ENCODE data around the gene ATP8B1. TPM values are rescaled to one million over a fixed set of nuclear protein-coding genes. Genes with fewer than 3 reads are reported as not detected.
"Not testable (repeated sequence)": the region's sequence is repeated elsewhere in the genome, so short reads cannot be mapped to it uniquely, and the experiment has no call there.

Gene ATP8B1
- total RNA-seq, 1 experiment from 2014 or later: 15.9 TPM

DNA sequence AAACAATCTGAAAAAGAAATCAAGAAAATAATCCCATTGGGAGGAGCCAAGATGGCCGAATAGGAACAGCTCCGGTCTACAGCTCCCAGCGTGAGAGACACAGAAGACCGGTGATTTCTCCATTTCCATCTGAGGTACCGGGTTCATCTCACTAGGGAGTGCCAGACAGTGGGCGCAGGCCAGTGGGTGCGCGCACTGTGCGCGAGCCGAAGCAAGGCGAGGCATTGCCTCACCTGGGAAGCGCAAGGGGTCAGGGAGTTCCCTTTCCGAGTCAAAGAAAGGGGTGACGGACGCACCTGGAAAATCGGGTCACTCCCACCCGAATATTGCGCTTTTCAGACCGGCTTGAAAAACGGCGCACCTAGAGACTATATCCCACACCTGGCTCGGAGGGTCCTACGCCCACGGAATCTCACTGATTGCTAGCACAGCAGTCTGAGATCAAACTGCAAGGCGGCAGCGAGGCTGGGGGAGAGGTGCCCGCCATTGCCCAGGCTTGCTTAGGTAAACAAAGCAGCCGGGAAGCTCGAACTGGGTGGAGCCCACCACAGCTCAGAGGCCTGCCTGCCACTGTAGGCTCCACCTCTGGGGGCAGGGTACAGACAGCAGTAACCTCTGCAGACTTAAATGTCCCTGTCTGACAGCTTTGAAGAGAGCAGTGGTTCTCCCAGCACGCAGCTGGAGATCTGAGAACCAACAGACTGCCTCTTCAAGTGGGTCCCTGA is 83.7 kb downstream of the ATP8B1 start:
- H3K36me3 ChIP-seq (ENCODE audit: control insufficient read depth in 1 of 2, insufficient read depth in 2 of 2, low read length in 2 of 2); RAD21 ChIA-PET (ENCODE audit: low non-redundant PET in 1 of 2, low total read pairs in 2 of 2, uncharacterized antibody in 2 of 2, unreplicated experiment in 2 of 2); H3K9ac ChIP-seq (ENCODE audit: low read length); H3K4me3 ChIP-seq (replicated peaks in 1 of 2; ENCODE audit: low read depth in 1 of 2, low read length in 2 of 2); H3K9me3 ChIP-seq (ENCODE audit: control insufficient read depth in 1 of 2, insufficient read depth in 1 of 2, low read depth in 1 of 2, low read length in 2 of 2); CTCF ChIA-PET; H3K27me3 ChIP-seq (ENCODE audit: insufficient read depth, low read length); H3K4me2 ChIP-seq (ENCODE audit: low read length); H3K9me2 ChIP-seq (ENCODE audit: insufficient read depth); intact Hi-C loops (cut with micrococcal nuclease); DNase-seq (ENCODE audit: low read depth, low spot score); H3K27ac ChIP-seq (ENCODE audit: low read depth, low read length); POLR2A ChIA-PET; H4K20me1 ChIP-seq (ENCODE audit: insufficient read depth); H2AFZ ChIP-seq (ENCODE audit: low read depth, low read length, poor library complexity, severe bottlenecking); BruUV-seq (replicated peaks); H3K4me1 ChIP-seq (ENCODE audit: control insufficient read depth in 1 of 2, insufficient read depth in 2 of 2, low read length in 2 of 2); ATAC-seq; H3K79me2 ChIP-seq (ENCODE audit: insufficient read depth, low read length): not testable (repeated sequence)

DNA sequence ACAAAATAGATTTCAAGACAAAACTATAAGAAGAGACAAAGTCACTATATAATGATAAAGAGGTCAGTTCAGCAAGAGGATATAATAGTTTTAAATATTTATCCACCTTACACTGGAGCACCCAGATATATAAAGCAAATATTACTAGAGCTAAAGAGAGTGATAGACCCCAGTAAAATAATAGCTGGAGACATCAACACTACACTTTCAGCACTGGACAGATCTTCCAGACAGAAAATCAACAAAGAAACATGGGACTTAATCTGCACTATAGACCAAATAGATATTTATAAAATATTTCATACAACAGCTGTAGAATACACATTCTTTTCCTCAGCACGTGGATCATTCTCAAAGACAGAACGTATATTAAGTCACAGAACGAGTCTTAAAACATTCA is 86.6 kb downstream of the ATP8B1 start:
- intact Hi-C loops (cut with micrococcal nuclease): no loop called here
- TF ChIP-seq, protein P1, sequence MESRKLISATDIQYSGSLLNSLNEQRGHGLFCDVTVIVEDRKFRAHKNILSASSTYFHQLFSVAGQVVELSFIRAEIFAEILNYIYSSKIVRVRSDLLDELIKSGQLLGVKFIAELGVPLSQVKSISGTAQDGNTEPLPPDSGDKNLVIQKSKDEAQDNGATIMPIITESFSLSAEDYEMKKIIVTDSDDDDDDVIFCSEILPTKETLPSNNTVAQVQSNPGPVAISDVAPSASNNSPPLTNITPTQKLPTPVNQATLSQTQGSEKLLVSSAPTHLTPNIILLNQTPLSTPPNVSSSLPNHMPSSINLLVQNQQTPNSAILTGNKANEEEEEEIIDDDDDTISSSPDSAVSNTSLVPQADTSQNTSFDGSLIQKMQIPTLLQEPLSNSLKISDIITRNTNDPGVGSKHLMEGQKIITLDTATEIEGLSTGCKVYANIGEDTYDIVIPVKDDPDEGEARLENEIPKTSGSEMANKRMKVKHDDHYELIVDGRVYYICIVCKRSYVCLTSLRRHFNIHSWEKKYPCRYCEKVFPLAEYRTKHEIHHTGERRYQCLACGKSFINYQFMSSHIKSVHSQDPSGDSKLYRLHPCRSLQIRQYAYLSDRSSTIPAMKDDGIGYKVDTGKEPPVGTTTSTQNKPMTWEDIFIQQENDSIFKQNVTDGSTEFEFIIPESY (IDR thresholded peaks at IDR 0.05; ENCODE audit: extremely low read depth, insufficient replicate concordance, low read length): no peak
- TF ChIP-seq POLR2AphosphoS5 (IDR thresholded peaks at IDR 0.05; ENCODE audit: low read depth, low read length) (no peak), JUND (IDR thresholded peaks at IDR 0.05) (no peak), ZFX (IDR thresholded peaks at IDR 0.05) (no peak)
- TF ChIP-seq, protein P2, sequence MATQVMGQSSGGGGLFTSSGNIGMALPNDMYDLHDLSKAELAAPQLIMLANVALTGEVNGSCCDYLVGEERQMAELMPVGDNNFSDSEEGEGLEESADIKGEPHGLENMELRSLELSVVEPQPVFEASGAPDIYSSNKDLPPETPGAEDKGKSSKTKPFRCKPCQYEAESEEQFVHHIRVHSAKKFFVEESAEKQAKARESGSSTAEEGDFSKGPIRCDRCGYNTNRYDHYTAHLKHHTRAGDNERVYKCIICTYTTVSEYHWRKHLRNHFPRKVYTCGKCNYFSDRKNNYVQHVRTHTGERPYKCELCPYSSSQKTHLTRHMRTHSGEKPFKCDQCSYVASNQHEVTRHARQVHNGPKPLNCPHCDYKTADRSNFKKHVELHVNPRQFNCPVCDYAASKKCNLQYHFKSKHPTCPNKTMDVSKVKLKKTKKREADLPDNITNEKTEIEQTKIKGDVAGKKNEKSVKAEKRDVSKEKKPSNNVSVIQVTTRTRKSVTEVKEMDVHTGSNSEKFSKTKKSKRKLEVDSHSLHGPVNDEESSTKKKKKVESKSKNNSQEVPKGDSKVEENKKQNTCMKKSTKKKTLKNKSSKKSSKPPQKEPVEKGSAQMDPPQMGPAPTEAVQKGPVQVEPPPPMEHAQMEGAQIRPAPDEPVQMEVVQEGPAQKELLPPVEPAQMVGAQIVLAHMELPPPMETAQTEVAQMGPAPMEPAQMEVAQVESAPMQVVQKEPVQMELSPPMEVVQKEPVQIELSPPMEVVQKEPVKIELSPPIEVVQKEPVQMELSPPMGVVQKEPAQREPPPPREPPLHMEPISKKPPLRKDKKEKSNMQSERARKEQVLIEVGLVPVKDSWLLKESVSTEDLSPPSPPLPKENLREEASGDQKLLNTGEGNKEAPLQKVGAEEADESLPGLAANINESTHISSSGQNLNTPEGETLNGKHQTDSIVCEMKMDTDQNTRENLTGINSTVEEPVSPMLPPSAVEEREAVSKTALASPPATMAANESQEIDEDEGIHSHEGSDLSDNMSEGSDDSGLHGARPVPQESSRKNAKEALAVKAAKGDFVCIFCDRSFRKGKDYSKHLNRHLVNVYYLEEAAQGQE (IDR thresholded peaks at IDR 0.05; ENCODE audit: low read depth): peak; percentile 32; the same call in 1 of the 2 replicates
- no TSS peak for BruUV-seq (replicated peaks)
- no peak for DNase-seq (ENCODE audit: low read depth, low spot score)
- Histone ChIP-seq H3K36me3 (ENCODE audit: control insufficient read depth in 1 of 2, insufficient read depth in 2 of 2, low read length in 2 of 2) (no peaks in the 10 kb centered on the region), H3K27ac (ENCODE audit: low read depth, low read length) (no peak overlapping the region), H3K4me1 (ENCODE audit: control insufficient read depth in 1 of 2, insufficient read depth in 2 of 2, low read length in 2 of 2) (peaks cover 3 to 6% of the 10 kb centered on the region in 2 experiments; a peak in 1 of 4 replicates), H3K9me2 (ENCODE audit: insufficient read depth) (no peaks in the 10 kb centered on the region), H2AFZ (ENCODE audit: low read depth, low read length, poor library complexity, severe bottlenecking) (no peak overlapping the region), H3K9me3 (ENCODE audit: control insufficient read depth in 1 of 2, insufficient read depth in 1 of 2, low read depth in 1 of 2, low read length in 2 of 2) (0 out of 4 replicates have a peak, but pooled peaks cover 0 to 5% of the 10 kb centered on the region in 2 experiments), H3K9ac (ENCODE audit: low read length) (no peak overlapping the region), H3K4me2 (ENCODE audit: low read length) (no peak overlapping the region), H3K27me3 (ENCODE audit: insufficient read depth, low read length) (no peaks in the 10 kb centered on the region), H3K4me3 (replicated peaks in 1 of 2; ENCODE audit: low read depth in 1 of 2, low read length in 2 of 2) (no peak overlapping the region), H4K20me1 (ENCODE audit: insufficient read depth) (no peaks in the 10 kb centered on the region), H3K79me2 (ENCODE audit: insufficient read depth, low read length) (no peaks in the 10 kb centered on the region)
- no peak for ATAC-seq
- POLR2A ChIA-PET: no interaction called here
- RAD21 ChIA-PET (ENCODE audit: low non-redundant PET in 1 of 2, low total read pairs in 2 of 2, uncharacterized antibody in 2 of 2, unreplicated experiment in 2 of 2): no interaction called here
- CTCF ChIA-PET: no interaction called here

All from HCT116 (cell line).